Measurements from ENCODE around the gene CHODL.

CHODL gene

DNA sequence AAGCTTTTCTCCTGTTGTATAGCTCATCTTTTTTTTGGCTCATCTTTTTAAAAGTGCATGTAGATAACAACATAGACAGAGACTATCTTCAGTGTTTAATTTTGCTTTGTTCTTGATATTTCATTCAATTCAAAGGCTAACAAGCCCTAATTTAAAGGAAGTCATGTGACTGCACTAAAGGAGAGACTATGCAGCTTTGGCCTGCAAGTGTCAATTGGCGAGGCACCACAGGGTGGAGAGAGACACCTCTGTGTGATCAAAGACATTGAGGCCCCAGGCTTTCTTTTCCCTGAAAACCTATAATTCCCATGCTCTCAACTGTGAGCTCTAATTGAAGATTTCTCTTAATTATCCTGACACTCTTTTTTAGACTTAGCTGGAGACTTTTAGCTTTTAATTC, 53.6 kb downstream of the CHODL start:
- Histone ChIP-seq H3K4me1 (ENCODE audit: control insufficient read depth, insufficient read depth, low read length) (no peaks in the 10 kb centered on the region), H3K27ac (ENCODE audit: extremely low read depth, low read depth, low read length) (no peak overlapping the region), H3K9me3 (ENCODE audit: control insufficient read depth, insufficient read depth, low read depth, low read length) (no peaks in the 10 kb centered on the region), H3K4me3 (ENCODE audit: low read depth, low read length) (no peak overlapping the region), H3K36me3 (ENCODE audit: control insufficient read depth in 2 of 2, insufficient read depth in 1 of 2, low read length in 2 of 2) (no peaks in the 10 kb centered on the region)
- TF ChIP-seq ZBTB20 (tag by site-specific recombination; IDR thresholded peaks at IDR 0.05) (no peak), FEZF1 (tag by site-specific recombination; IDR thresholded peaks at IDR 0.05) (no peak), ZNF24 (tag by site-specific recombination; IDR thresholded peaks at IDR 0.05) (no peak), ZNF514 (tag by site-specific recombination; IDR thresholded peaks at IDR 0.05) (no peak), ZNF311 (tag by site-specific recombination; IDR thresholded peaks at IDR 0.05; ENCODE audit: borderline replicate concordance) (no peak), ZFHX2 (tag by site-specific recombination; conservative IDR thresholded peaks at IDR 0.05) (no peak)
- POLR2A ChIA-PET: no interaction called here
- CTCF ChIA-PET: interaction anchor here (0.7 to 1.4 kb wide), 4 partner anchors 48 to 258 kb away, joined by 3 to 4 read pairs (median 4); no protein-coding TSS in a partner anchor

All from HEK293 (cell line).